Activated CD8-positive, alpha-beta T cell treated with anti-CD3 and anti-CD28 coated beads, Interleukin-2, amount 10 ng/mL, durations not matched to agents 7 days and 5 days (primary cell): Measurements from ENCODE around the gene APOH. TPM values are rescaled to one million over a fixed set of nuclear protein-coding genes. Genes with fewer than 3 reads are reported as not detected.
"Not testable (repeated sequence)": the region's sequence is repeated elsewhere in the genome, so short reads cannot be mapped to it uniquely, and the experiment has no call there.

ENCODE experiments used
- ATAC-seq: fragments of 150-1000 bp; cut with Tn5 transposase; one replicate; pipeline ENCODE4 v1.10.0; 2021; ENCODE audit warnings: moderate library complexity
- CTCF ChIA-PET: fragments of 350-600 bp; sonication (Branson Sonifier 250); formaldehyde crosslinking; loops from one replicate; lab custom pipeline; 2021; ENCODE audit warnings: antibody characterized with exemption; lab: Charles Lee
- POLR2A ChIA-PET: fragments of 350-600 bp; sonication (Branson Sonifier 250); formaldehyde crosslinking; loops from one replicate; lab custom pipeline; 2021; ENCODE audit warnings: antibody characterized with exemption; lab: Charles Lee
- DNase-seq: peaks from one replicate; pipeline ENCODE4 v3.0.0-alpha.2; 2020
- H3K27ac Mint-ChIP-seq: one replicate; pipeline ENCODE4 v1.8.0; 2021; ENCODE audit warnings: mild to moderate bottlenecking, mixed read lengths
- H3K27me3 Mint-ChIP-seq: one replicate; pipeline ENCODE4 v1.8.0; 2021; ENCODE audit warnings: low read depth, mixed read lengths
- H3K36me3 Mint-ChIP-seq: one replicate; pipeline ENCODE4 v1.8.0; 2021; ENCODE audit warnings: low read depth, mixed read lengths
- H3K4me1 Mint-ChIP-seq: one replicate; pipeline ENCODE4 v1.8.0; 2021; ENCODE audit warnings: low read depth, mixed read lengths
- H3K4me3 Mint-ChIP-seq: one replicate; pipeline ENCODE4 v1.8.0; 2021; ENCODE audit warnings: mild to moderate bottlenecking, mixed read lengths
- H3K9me3 Mint-ChIP-seq: one replicate; pipeline ENCODE4 v1.8.0; 2022; ENCODE audit warnings: mixed read lengths; ENCODE audit not compliant: insufficient read depth
- total RNA-seq, 2 experiments: library from RNA; stranded (reverse); gene quantifications; one replicate each; pipeline ENCODE4 v1.2.3, GENCODE V29; 2021

The APOH gene
- total RNA-seq, 2 experiments from 2014 or later, result not detected

DNA sequence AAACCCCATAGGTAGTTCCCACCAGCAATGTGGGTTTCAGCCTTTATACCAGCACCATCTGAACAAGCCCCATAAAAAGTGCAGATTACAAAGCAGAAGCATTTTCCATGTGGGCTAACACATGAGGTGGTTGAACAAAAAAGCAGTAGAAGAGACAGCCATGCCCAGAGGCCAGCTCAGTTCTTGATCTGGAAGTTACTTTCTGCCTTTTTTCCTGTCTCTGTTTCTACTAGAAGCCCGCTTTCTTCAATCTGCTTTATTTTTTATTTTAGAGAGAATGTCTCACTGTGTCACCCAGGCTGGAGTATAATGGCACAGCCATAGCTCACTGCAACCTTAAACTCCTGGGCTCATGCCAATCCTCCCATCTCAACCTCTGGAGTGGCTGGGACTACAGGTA is 31.5 kb upstream of the APOH start:
- Mint-ChIP-seq H3K4me3 (no peak overlapping the region), H3K9me3 (no peaks in the 10 kb centered on the region)
- CTCF ChIA-PET, result interaction anchor here (0.6 to 1.1 kb wide), 2 partner anchors 306 to 414 kb away, joined by 3 read pairs; no protein-coding TSS in a partner anchor

DNA sequence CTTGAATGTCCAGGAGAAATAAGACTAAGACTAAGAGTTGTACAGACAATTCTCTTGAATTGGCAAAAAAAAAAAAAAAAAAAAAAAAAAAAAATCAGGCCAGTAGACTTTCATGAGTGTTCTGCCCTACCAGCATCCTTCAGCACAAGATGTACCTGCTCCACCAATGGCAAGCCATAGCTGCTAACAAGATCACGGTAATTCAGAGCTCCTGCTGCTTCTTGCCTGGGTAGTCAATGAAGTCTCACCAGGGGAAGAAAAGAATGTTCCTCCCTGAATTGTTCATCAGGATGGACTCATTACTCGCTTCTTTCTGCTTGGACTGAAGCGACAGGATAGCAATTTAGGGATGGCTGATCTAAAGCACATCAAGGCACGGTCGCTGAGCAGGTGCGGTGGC is 31.1 kb upstream of the APOH start:
- peaks cover 3% of the 10 kb centered on the region for H3K27me3 Mint-ChIP-seq
- DNase-seq (no peak), ATAC-seq (no peak)
- H3K27ac Mint-ChIP-seq, result no peak overlapping the region
- H3K9me3 Mint-ChIP-seq, result no peaks in the 10 kb centered on the region
- peaks cover 17% of the 10 kb centered on the region for H3K4me1 Mint-ChIP-seq
- no peaks in the 10 kb centered on the region for H3K36me3 Mint-ChIP-seq
- H3K4me3 Mint-ChIP-seq, result no peak overlapping the region
- ChIA-PET CTCF (interaction anchor here (0.6 to 1.1 kb wide), 3 partner anchors 307 to 454 kb away, joined by 3 read pairs; no protein-coding TSS in a partner anchor), POLR2A (no interaction called here)

More for the DNA sequence above, 31.5 kb upstream of the APOH start:
- H3K27me3 Mint-ChIP-seq, result peaks cover 3% of the 10 kb centered on the region
- H3K36me3 Mint-ChIP-seq, result no peaks in the 10 kb centered on the region
- no peak overlapping the region for H3K27ac Mint-ChIP-seq
- H3K4me1 Mint-ChIP-seq, result peaks cover 13% of the 10 kb centered on the region
- POLR2A ChIA-PET, result interaction anchor here (1.2 kb wide), 1 partner anchor 11 kb away, joined by 3 read pairs; no protein-coding TSS in a partner anchor
- DNase-seq, result no peak
- ATAC-seq, result no peak

DNA sequence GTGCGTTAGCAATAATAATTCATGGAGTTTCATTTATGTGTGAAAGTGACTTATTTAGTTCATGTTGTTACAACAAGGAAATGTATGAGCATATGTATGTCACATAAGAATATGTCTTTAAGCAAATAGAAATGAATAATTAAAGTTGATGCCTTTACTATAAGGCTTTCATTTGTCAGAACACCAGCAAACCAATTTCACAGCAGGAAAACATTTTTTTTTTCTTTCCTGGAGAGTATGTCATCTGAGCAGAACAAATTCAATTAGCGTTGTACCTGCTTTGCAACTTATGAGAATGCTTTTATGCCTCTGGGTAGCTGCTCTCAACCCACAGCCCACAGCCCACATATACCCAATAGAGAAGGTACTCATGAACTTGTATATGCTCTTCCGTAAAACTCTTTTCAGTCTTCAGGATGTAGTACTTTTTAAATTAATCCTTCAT is 26.3 kb upstream of the APOH start:
- CTCF ChIA-PET, result interaction anchor here (0.6 to 5.8 kb wide), 25 partner anchors 10 to 653 kb away, joined by 3 to 50 read pairs (median 4); no protein-coding TSS in a partner anchor
- POLR2A ChIA-PET, result interaction anchor here (0.6 to 0.7 kb wide), 2 partner anchors 132 to 368 kb away, joined by 3 read pairs; no protein-coding TSS in a partner anchor
- Mint-ChIP-seq H3K36me3 (no peaks in the 10 kb centered on the region), H3K27ac (peak overlapping the region; percentile 31), H3K4me3 (no peak overlapping the region), H3K27me3 (no peaks in the 10 kb centered on the region), H3K4me1 (peaks cover 18% of the 10 kb centered on the region), H3K9me3 (no peaks in the 10 kb centered on the region)
- DNase-seq (peak; percentile 39), ATAC-seq (peak; percentile 60)

DNA sequence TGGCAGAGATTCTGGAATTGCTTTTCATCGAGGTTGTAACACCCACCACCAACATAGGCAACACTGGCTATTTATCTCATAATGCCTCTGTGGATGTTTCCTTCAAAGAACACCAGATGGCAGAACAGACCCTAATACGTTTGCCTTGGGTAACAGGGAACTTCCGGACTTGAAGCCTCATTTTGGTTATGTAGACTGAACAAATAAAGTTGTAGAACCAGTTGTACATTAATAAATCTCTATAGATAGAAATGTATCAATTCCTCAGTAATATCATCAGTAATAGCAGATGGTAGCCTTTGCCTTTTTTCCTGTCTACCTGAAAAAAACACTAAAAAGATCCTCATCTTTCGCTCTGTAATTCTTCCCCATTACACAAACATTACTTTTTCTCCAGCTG is 25.9 kb upstream of the APOH start:
- ChIA-PET POLR2A (no interaction called here), CTCF (interaction anchor here (0.6 to 5.8 kb wide), 26 partner anchors 9 to 653 kb away, joined by 3 to 50 read pairs (median 4); no protein-coding TSS in a partner anchor)
- no peak overlapping the region for H3K4me3 Mint-ChIP-seq
- no peaks in the 10 kb centered on the region for H3K36me3 Mint-ChIP-seq
- DNase-seq (peak; percentile 67), ATAC-seq (peak; percentile 86)
- H3K27me3 Mint-ChIP-seq, result no peaks in the 10 kb centered on the region
- peak overlapping the region; percentile 31 for H3K27ac Mint-ChIP-seq
- H3K9me3 Mint-ChIP-seq, result no peaks in the 10 kb centered on the region
- H3K4me1 Mint-ChIP-seq, result peaks cover 18% of the 10 kb centered on the region

DNA sequence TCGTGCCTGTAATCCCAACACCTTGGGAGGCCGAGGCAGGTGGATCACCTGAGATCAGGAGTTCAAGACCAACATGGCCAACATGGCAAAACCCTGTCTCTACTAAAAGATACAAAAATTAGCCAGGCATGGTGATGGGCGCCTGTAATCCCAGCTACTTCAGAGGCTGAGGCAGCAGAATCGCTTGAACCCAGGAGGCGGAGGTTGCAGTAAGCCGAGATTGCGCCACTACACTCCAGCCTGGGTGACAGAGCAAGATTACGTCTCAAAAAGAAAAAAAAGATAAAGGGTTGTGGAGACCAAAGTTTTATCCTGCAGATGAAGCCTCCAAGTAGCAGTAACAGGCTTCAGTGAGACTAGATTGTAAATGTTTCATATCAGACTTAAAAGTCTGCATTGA is 24.2 kb upstream of the APOH start:
- H3K9me3 Mint-ChIP-seq, H3K27ac Mint-ChIP-seq, H3K27me3 Mint-ChIP-seq, POLR2A ChIA-PET, ATAC-seq, H3K36me3 Mint-ChIP-seq, DNase-seq, H3K4me3 Mint-ChIP-seq: not testable (repeated sequence)
- peaks cover 16% of the 10 kb centered on the region for H3K4me1 Mint-ChIP-seq
- CTCF ChIA-PET, result interaction anchor here (5.8 kb wide), 1 partner anchor 314 kb away, joined by 50 read pairs; no protein-coding TSS in a partner anchor

DNA sequence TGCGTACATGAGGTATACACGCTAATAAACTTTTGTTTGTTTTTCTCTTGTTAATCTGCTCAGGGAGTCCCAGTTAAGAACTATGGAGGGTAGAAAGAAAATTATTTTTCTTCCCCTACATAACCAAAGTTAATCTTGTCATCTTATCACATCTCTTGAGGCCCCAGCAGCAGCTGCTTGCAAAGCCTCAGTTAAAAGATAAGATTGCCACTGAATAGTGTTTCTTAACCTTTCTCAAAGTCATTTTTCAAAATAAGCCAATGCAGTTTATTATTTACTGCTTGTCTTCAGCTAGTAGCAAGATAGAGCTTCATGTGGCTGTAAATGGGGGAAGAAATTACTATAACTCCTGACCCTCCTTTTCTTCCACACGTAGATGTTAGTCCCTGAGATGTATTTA is 21.5 kb upstream of the APOH start:
- ChIA-PET CTCF (interaction anchor here (1.0 kb wide), 1 partner anchor 142 kb away, joined by 3 read pairs; no protein-coding TSS in a partner anchor), POLR2A (no interaction called here)
- no peaks in the 10 kb centered on the region for H3K36me3 Mint-ChIP-seq
- DNase-seq (no peak), ATAC-seq (no peak)
- H3K9me3 Mint-ChIP-seq, result no peaks in the 10 kb centered on the region
- H3K27me3 Mint-ChIP-seq, result no peaks in the 10 kb centered on the region
- H3K27ac Mint-ChIP-seq, result no peak overlapping the region
- peaks cover 22% of the 10 kb centered on the region for H3K4me1 Mint-ChIP-seq
- H3K4me3 Mint-ChIP-seq, result no peak overlapping the region

DNA sequence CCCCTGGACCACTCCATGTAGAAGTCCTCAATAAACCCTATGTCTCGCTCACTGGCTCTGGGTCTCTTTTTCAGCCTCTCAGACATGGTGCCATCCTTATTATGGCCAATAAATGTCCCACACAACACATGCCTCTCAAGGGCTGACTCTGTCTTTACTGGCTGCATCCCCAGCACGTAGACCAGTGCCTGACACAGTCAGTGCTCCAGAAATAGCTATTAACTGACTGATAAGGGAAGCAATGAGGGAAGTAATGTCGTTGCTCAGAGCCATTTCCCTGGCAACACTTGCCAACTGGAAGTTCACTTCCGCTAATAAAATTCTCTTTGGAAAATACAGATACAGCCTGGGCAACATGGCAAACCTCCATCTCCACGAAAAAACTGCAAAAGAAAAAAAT is 19.1 kb upstream of the APOH start:
- no peak for DNase-seq
- no peak overlapping the region for H3K27ac Mint-ChIP-seq
- ChIA-PET CTCF (interaction anchor here (1.3 kb wide), 1 partner anchor 319 kb away, joined by 4 read pairs; no protein-coding TSS in a partner anchor), POLR2A (interaction anchor here (0.7 kb wide), 1 partner anchor 428 kb away, joined by 3 read pairs; no protein-coding TSS in a partner anchor)
- no peaks in the 10 kb centered on the region for H3K36me3 Mint-ChIP-seq
- no peaks in the 10 kb centered on the region for H3K27me3 Mint-ChIP-seq
- no peak overlapping the region for H3K4me3 Mint-ChIP-seq
- H3K4me1 Mint-ChIP-seq, result peaks cover 14% of the 10 kb centered on the region
- no peaks in the 10 kb centered on the region for H3K9me3 Mint-ChIP-seq
- ATAC-seq, result no peak

DNA sequence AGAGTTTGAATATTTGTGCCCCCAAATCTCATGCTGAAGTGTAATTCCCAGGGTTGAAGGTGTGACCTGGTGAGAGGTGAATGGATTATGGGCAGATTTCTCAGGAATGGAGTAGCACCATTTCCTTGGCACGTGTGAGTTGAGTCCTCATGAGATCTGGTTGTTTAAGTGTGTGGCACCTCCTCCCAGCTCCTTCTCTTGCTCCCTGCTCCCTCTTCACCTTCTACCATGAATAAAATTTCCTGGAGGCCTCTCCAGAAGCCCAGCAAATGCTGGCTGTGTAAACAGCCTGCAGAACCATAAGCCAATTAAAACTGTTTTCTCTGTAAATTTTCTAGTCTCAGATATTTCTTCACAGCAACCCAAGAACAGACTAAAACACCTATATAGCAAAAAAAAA is 12.6 kb upstream of the APOH start:
- no peaks in the 10 kb centered on the region for H3K36me3 Mint-ChIP-seq
- H3K9me3 Mint-ChIP-seq, result no peaks in the 10 kb centered on the region
- CTCF ChIA-PET, result interaction anchor here (1.6 kb wide), 1 partner anchor 41 kb away, joined by 5 read pairs; no protein-coding TSS in a partner anchor
- H3K27ac Mint-ChIP-seq, result no peak overlapping the region
- POLR2A ChIA-PET, result no interaction called here
- H3K4me1 Mint-ChIP-seq, result peaks cover 11% of the 10 kb centered on the region
- H3K4me3 Mint-ChIP-seq, result no peak overlapping the region
- DNase-seq, result no peak
- peaks cover 2% of the 10 kb centered on the region for H3K27me3 Mint-ChIP-seq
- ATAC-seq, result no peak

DNA sequence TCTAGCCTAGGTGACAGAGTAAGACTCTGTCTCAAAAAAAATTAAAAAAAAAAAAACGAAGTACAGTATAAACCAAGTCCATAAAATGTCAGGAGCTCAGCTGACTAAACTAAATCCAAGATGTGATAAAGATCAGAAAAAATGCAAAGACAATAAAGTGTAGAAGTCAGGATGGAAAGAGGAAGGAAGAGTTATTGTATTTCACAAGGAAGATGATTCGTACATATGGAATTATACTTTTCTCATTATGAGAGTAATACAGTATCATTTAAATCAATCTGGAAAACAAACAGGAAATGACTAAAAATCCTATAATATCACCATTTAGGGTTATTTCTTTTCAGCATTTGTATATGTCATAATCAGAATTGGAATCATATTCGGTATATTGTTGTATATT is 11.4 kb upstream of the APOH start:
- ChIA-PET CTCF (no interaction called here), POLR2A (interaction anchor here (0.6 kb wide), 1 partner anchor 32 kb away, joined by 3 read pairs; no protein-coding TSS in a partner anchor)
- Mint-ChIP-seq H3K27ac (no peak overlapping the region), H3K36me3 (no peaks in the 10 kb centered on the region), H3K4me1 (no peaks in the 10 kb centered on the region), H3K9me3 (no peaks in the 10 kb centered on the region), H3K4me3 (no peak overlapping the region), H3K27me3 (peaks cover 2% of the 10 kb centered on the region)
- DNase-seq, result no peak
- ATAC-seq, result no peak

DNA sequence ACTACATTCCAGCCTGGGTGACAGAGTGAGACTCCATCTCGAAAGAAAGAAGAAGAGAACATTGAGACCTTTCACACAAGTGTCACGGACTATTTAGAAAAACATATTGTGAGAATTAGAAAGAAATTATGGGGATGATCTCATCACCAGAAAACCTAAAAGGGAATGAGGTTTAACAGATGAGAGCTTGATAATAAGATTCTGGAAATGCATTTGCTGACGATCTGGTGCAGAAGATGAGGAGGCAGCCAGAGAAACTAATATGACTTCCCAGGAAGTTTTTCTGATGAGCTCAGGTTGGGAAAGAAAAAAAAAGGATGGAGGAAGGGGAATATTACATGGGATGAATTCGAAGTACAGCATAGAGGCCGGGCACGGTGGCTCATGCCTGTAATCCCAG is 10.8 kb upstream of the APOH start:
- Mint-ChIP-seq H3K4me3 (no peak overlapping the region), H3K27ac (no peak overlapping the region), H3K4me1 (no peaks in the 10 kb centered on the region), H3K36me3 (no peaks in the 10 kb centered on the region), H3K9me3 (no peaks in the 10 kb centered on the region), H3K27me3 (peaks cover 2% of the 10 kb centered on the region)
- ChIA-PET POLR2A (interaction anchor here (0.8 kb wide), 1 partner anchor 234 kb away, joined by 3 read pairs; no protein-coding TSS in a partner anchor), CTCF (interaction anchor here (0.9 kb wide), 1 partner anchor 22 kb away, joined by 3 read pairs; no protein-coding TSS in a partner anchor)
- no peak for ATAC-seq
- DNase-seq, result no peak

DNA sequence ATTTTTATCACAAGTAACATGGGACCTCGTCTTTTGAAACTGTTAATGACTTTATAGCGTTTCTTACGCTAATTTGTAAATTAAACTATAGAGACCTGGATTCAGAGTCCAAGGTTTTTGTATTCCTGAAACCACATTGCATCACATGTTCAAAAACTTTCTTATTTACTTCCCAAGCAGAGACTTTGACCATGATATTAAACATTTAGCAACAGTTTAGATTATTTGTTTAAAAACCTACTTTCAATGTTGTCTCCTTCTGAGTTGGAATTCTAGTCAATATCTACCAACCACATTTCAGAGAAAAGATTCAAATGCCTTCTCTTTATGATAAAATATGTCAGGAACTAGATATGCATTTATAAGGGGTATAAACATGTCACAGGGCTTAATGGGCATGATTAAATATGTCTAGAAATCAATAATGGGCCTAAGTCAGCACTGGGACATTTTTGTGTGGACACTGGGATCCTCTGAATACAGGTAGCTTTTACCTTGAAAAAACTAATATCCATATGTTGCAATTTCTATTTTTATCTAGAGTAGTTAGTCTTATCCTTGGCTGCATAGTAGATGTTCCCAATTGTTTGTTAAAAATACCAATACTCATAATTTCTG is 6.3 kb upstream of the APOH start:
- ATAC-seq (no peak), DNase-seq (no peak)
- POLR2A ChIA-PET, result no interaction called here
- Mint-ChIP-seq H3K27ac (no peak overlapping the region), H3K4me1 (peaks cover 4% of the 10 kb centered on the region), H3K4me3 (no peak overlapping the region), H3K36me3 (no peaks in the 10 kb centered on the region), H3K27me3 (peaks cover 6% of the 10 kb centered on the region), H3K9me3 (no peaks in the 10 kb centered on the region)
- CTCF ChIA-PET, result interaction anchor here (0.6 kb wide), 1 partner anchor 331 kb away, joined by 3 read pairs; no protein-coding TSS in a partner anchor

DNA sequence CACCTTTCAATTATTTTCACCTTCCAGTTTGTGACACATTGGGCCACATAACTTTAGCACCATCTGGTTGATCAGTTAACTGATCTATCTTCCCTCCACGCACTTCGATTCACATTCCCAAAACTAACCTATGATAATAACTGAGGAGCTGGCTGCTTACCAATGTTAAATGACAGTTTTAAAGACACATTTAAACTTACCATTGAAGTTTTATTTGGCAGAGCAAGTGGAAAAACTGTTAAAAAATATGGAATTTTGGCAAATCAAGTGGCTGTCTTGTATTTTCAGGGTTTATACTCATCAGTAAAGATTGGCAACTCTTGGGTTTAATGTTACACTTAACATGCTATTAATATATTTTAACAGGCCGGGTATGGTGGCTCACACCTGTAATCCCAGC is 5.4 kb upstream of the APOH start:
- ATAC-seq (no peak), DNase-seq (no peak)
- CTCF ChIA-PET, result no interaction called here
- H3K36me3 Mint-ChIP-seq, result no peaks in the 10 kb centered on the region
- H3K4me3 Mint-ChIP-seq, result no peak overlapping the region
- no peaks in the 10 kb centered on the region for H3K9me3 Mint-ChIP-seq
- peaks cover 4% of the 10 kb centered on the region for H3K4me1 Mint-ChIP-seq
- H3K27ac Mint-ChIP-seq, result no peak overlapping the region
- H3K27me3 Mint-ChIP-seq, result peaks cover 13% of the 10 kb centered on the region
- POLR2A ChIA-PET, result no interaction called here
